MG63 (cell line): ENCODE measurements around the gene CARD10. TPM values are rescaled to one million over a fixed set of nuclear protein-coding genes. Genes with fewer than 3 reads are reported as not detected.

Source experiments
- DNase-seq: peaks from one replicate; pipeline ENCODE4 v3.0.0-alpha.2; 2020
- H3K27me3 ChIP-seq: fragments of 250-450 bp; sonication (Bioruptor Pico); 2 replicates; pipeline ENCODE4 v1.5.1; 2020; ENCODE audit warnings: mild to moderate bottlenecking, moderate library complexity
- H3K36me3 ChIP-seq: fragments of 250-450 bp; sonication (Bioruptor Pico); 2 replicates; pipeline ENCODE4 v1.5.1; 2020; ENCODE audit warnings: mild to moderate bottlenecking, moderate library complexity
- H3K4me3 ChIP-seq: fragments of 250-450 bp; sonication (Bioruptor Pico); 2 replicates; pipeline ENCODE4 v1.5.1; 2020; ENCODE audit warnings: mild to moderate bottlenecking, moderate library complexity
- H3K9me3 ChIP-seq: fragments of 250-450 bp; sonication (Bioruptor Pico); 2 replicates; pipeline ENCODE4 v1.5.1; 2020; ENCODE audit warnings: mild to moderate bottlenecking, moderate library complexity
- total RNA-seq: library from RNA; depleted of rRNA; stranded (reverse); fragments of >200 nt; shearing (Covaris generic); gene quantifications from 2 replicates; pipeline ENCODE4 v1.2.3, GENCODE V29; 2014; ENCODE audit warnings: low replicate concordance

CARD10 gene
- total RNA-seq, 1 experiment from 2014 or later: 17.1 TPM

- peak; percentile 19 for DNase-seq
- Histone ChIP-seq H3K27me3 (no peaks in the 10 kb centered on the region), H3K4me3 (no peak within 1 kb of the TSS), H3K9me3 (no peaks in the 10 kb centered on the region), H3K36me3 (no peaks in the 10 kb centered on the region; the same call in 1 of the 2 replicates)
Measured at GRCh38 chr22:37486224-37486845, 32.9 kb downstream of the CARD10 start, which contains the start of gene MFNG. MFNG (minus strand) TSS chr22:37486384; CDS start chr22:37486177, 207 bp downstream.

GRCh38 chr22:37485395-37486223 lies 33.6 kb downstream of the CARD10 start:
- Histone ChIP-seq H3K4me3 (no peak overlapping the region), H3K27me3 (no peaks in the 10 kb centered on the region), H3K9me3 (no peaks in the 10 kb centered on the region), H3K36me3 (no peaks in the 10 kb centered on the region; the same call in 1 of the 2 replicates)
- no peak for DNase-seq

DNA sequence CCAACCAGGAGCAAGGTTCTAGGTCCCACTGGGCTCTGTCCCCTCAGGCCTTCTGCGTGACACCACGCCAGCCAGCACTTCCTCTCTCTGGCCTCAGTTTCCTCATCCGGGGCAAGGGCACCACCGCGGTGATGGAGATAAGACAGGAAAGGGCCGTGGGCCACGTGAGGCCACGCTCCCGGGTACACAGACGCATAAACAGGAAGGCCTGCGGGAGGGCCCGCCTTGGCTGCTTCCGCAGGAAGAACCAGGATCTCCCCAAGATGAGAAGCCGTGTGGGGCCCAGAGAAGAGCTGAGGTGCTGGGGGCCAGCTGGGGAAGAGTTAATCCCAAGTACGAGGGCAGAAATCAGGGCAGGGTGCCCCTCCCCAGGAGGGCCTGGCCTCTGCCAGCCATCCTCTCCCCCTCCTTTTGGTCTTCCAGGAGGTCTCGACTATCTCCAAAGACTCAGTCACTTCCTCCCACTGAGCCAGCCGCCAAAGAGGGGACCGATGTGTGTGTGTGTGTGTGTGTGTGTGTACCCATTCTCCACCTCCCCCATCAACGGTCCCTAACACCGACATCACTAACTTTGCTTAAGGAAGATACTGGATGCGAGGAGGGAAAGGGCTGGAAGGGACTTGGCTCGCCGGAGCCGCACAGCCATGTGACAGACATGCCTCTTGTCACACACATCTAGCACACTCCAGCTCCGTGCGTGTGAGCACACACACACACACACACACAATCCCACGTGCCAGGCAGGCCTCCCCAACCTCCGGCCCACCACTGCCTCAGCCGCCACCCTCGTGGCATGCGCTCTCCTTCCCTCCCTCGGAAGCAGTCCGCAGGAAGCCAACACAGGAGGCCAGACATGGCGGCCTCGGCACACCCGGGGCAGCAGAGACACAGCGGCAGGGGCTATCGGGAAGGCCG lies 34.5 kb downstream of the CARD10 start:
- H3K4me3 ChIP-seq: no peak overlapping the region
- no peaks in the 10 kb centered on the region for H3K36me3 ChIP-seq

DNA sequence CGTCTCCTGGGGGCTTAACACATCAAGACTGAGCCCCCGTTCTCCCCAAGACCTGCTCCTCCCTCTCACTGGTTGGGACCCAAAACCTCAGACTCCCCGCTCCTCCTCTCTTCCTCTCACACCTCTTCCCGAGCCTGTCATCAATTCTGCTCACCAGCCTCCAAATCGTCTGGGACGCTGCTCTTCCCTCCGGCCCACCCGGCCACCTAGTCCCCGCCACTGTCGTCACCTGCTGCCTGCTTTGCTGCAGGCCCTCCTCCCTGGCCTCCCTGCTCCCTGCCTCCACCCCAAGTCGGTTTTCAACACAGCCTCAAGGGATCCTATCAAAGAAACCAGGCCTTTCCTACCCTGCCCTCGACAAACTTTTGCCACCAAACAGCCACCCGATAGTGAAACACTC lies 36.2 kb downstream of the CARD10 start:
- Histone ChIP-seq H3K4me3 (no peak overlapping the region), H3K9me3 (no peaks in the 10 kb centered on the region), H3K27me3 (no peaks in the 10 kb centered on the region), H3K36me3 (no peaks in the 10 kb centered on the region)
- no peak for DNase-seq

More for the DNA sequence above, 34.5 kb downstream of the CARD10 start:
- Histone ChIP-seq H3K9me3 (no peaks in the 10 kb centered on the region), H3K27me3 (no peaks in the 10 kb centered on the region)
- DNase-seq: no peak

GRCh38 chr22:37482244-37482643 lies 37.0 kb downstream of the CARD10 start:
- no peak for DNase-seq

GRCh38 chr22:37481347-37481907 lies 37.8 kb downstream of the CARD10 start:
- DNase-seq: no peak
- H3K9me3 ChIP-seq: no peaks in the 10 kb centered on the region

More at GRCh38 chr22:37482244-37482643, 37.0 kb downstream of the CARD10 start:
- Histone ChIP-seq H3K27me3 (no peaks in the 10 kb centered on the region), H3K4me3 (no peak overlapping the region), H3K36me3 (no peaks in the 10 kb centered on the region), H3K9me3 (no peaks in the 10 kb centered on the region)

DNA sequence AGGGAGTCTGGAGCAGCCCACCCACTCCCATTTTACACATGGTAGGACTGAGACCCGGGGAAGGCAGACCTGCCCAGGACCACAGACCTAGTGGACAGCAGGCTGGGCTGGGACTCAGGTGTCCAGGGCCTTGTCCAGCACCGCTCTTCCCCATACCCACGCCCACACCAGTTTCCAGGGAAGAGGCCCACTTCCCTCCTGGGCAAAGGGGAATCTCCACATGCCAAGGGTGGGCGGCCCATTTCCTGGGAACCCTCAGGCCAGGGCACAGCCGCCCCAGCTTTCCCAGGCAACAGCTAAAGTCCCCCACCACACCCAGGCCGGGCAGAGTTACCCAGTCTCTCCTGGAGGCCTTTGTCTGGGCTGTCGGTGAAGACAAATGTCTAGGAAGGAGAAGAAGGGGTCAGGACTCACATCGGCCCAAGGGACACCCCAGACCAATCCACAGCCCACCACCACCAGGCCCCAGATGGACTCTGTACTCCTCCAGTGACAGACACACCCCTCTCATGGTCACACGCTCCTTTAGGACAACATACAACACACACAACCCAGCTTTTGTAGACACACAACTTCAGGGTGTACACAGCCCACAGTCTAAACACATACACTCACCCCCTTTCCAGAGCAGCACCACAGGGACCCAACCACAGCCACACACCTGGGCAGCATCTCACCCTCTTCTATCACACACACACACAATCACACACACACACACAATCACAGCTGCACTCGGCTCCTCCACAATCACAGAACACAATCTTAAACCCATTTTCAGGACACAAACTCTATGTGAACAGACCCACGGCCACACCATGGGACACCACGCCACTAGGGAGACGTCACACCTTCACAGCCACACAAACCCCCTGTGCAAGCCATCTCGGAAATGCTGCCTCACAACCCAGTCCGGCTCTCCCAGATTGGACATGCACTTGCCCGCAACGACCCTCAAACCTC lies 38.5 kb downstream of the CARD10 start:
- Histone ChIP-seq H3K9me3 (no peaks in the 10 kb centered on the region), H3K27me3 (no peaks in the 10 kb centered on the region)
- no peak for DNase-seq

More at GRCh38 chr22:37481347-37481907, 37.8 kb downstream of the CARD10 start:
- no peak overlapping the region for H3K4me3 ChIP-seq
- H3K36me3 ChIP-seq: no peaks in the 10 kb centered on the region
- H3K27me3 ChIP-seq: no peaks in the 10 kb centered on the region

GRCh38 chr22:37479196-37479595 lies 40.0 kb downstream of the CARD10 start:
- Histone ChIP-seq H3K27me3 (no peaks in the 10 kb centered on the region), H3K9me3 (no peaks in the 10 kb centered on the region), H3K4me3 (no peak overlapping the region), H3K36me3 (no peaks in the 10 kb centered on the region)
- DNase-seq: no peak

More for the DNA sequence above, 38.5 kb downstream of the CARD10 start:
- no peak overlapping the region for H3K4me3 ChIP-seq
- no peaks in the 10 kb centered on the region for H3K36me3 ChIP-seq

- DNase-seq: no peak
- H3K4me3 ChIP-seq: no peak overlapping the region
- H3K9me3 ChIP-seq: no peaks in the 10 kb centered on the region
- no peaks in the 10 kb centered on the region for H3K36me3 ChIP-seq
- no peaks in the 10 kb centered on the region for H3K27me3 ChIP-seq
Measured at GRCh38 chr22:37476389-37477329, 42.6 kb downstream of the CARD10 start.

GRCh38 chr22:37474447-37475090 lies 44.6 kb downstream of the CARD10 start:
- H3K36me3 ChIP-seq: no peaks in the 10 kb centered on the region
- DNase-seq: no peak

GRCh38 chr22:37473437-37473946 lies 45.7 kb downstream of the CARD10 start:
- DNase-seq: no peak

More at GRCh38 chr22:37474447-37475090, 44.6 kb downstream of the CARD10 start:
- no peaks in the 10 kb centered on the region for H3K27me3 ChIP-seq
- H3K4me3 ChIP-seq: no peak overlapping the region
- H3K9me3 ChIP-seq: no peaks in the 10 kb centered on the region

GRCh38 chr22:37472418-37473006 lies 46.7 kb downstream of the CARD10 start:
- Histone ChIP-seq H3K36me3 (no peaks in the 10 kb centered on the region), H3K4me3 (no peak overlapping the region), H3K9me3 (no peaks in the 10 kb centered on the region), H3K27me3 (no peaks in the 10 kb centered on the region)
- peak; percentile 28 for DNase-seq

More at GRCh38 chr22:37473437-37473946, 45.7 kb downstream of the CARD10 start:
- Histone ChIP-seq H3K9me3 (no peaks in the 10 kb centered on the region), H3K27me3 (no peaks in the 10 kb centered on the region), H3K4me3 (no peak overlapping the region), H3K36me3 (no peaks in the 10 kb centered on the region)

GRCh38 chr22:37471727-37472417 lies 47.3 kb downstream of the CARD10 start:
- no peak for DNase-seq
- Histone ChIP-seq H3K36me3 (no peaks in the 10 kb centered on the region), H3K9me3 (no peaks in the 10 kb centered on the region), H3K4me3 (no peak overlapping the region), H3K27me3 (no peaks in the 10 kb centered on the region)
